Activated CD4-positive, alpha-beta T cell treated with anti-CD3 and anti-CD28 coated beads for 4 hours (primary cell): ENCODE measurements around the gene GRB2.

Experiments
- DNase-seq, 2 donors: peaks; one replicate each; pipeline ENCODE4 v3.0.0-alpha.2; 2020

GRB2 gene

DNA sequence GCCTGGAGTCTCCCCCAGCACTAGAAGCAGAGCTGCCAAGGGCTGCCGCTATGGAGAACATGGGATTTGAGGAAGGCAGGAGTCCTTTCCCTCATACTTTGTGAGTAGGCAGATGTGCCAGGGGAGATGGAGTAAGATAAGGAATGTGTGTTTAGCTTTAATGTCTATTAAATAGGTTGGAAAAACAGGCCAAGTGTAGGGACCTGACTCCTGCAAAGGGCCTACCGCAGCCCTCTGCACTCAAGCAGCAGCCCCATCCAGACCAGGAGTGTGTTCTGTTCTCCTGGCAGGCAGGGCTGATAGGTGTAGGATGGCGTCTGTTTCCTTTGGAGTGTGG lies 132.7 kb downstream of the GRB2 start:
- DNase-seq = no peak

DNA sequence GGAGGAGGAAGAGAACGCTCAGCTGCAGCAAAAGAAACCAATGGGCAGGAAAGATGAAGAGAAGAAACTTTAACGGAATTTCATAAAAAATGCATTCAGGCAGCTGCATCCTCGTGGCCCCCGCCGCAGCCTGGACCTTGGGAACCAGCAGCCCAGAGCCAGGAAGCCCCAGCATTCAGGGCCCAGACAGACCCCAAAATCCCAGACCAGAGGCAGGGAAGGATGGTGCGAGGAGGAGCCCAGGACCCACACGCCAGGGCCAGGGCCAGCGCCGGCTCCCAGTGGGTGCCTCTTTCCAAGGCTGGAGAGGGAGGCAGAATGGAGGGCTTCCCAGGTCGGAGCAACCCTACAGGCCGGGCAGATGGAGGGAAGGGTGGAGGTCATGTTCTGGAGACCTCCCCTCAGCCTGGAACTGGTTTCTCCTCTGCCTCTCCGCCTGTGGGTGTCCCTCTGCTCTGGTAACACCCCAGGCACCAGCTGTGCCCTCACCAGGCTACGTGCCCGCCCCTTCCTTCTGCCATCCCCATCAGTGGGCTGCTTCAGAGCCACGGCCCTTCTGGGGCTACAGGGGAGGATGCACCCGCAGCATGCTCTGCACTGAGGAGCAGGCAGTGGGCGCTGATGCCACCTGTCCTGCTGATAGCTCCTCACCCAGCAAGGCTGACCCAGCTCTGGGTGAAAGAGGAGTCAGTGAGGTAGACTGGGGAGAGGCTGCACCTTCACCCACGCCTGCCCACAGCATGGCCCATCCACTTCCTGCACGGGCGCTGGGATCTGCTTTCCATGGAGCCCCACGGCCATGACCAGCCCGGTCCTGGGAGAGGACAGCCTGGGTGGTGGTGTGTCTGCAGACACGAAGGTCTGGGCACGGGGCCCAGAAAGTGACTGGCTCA lies 133.3 kb downstream of the GRB2 start:
- DNase-seq = no peak

- DNase-seq = peak; percentile 86 to 88
Measured at GRCh38 chr17:75271233-75271954, 134.1 kb downstream of the GRB2 start.

- no peak for DNase-seq
Measured at GRCh38 chr17:75270966-75271232, 134.6 kb downstream of the GRB2 start, which contains the start of gene MIF4GD. Gene MIF4GD (minus strand): TSS chr17:75271231. CDS start chr17:75270195, 1,036 bp downstream.

DNA sequence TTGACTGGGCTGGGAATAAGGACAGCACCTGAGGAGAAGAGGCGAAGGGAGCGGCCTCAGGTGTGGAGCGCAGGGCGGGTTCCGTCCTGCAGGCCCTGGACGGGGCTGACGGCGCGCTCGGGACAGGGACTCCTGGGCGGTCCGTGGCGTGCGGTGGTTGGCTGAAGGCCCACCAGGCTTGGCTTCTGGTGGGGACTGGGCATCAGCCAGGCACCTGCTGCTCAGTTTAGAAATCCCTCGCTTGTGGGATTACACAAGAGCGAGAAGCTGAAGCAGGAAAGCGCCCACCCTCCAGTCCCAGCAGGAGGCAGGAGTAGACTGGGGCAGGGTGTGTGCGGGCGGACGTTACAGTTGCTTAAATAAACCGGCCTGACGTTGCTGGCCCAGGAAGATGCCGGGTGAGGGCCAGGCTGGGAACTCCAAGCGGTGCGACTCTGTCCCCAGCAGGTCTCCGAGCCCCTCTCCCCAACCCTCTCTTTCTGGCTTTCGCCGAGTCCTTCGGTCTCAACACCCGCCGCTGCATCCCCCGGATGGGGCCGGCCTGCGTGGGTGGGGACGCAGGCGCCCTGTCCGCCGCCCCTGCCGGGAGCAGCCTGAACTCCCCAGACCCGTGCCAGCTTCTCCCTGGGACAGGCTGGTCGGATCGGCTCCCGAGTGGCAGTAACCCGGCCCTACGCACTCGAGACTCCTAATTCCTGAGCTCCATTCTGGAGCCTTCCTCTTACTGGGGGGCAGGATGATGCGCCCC lies 135.1 kb downstream of the GRB2 start:
- DNase-seq = peak; percentile 37 to 56

- DNase-seq = no peak
Measured at GRCh38 chr17:75269844-75270217, 135.6 kb downstream of the GRB2 start.
